A549 (cell line): ENCODE measurements around the gene SDSL. TPM values are rescaled to one million over a fixed set of nuclear protein-coding genes. Genes with fewer than 3 reads are reported as not detected.

ENCODE experiments used
- ATAC-seq, 2 experiments: fragments of 200-7000 bp in 1 of 2; fragments of >200 bp in 1 of 2; cut with Nextera tagmentation in 1 of 2; cut with Tn5 transposase in 1 of 2; 3 replicates each; pipeline versions ENCODE4 v1.8.0 to v1.9.1; 2018 to 2020; ENCODE audit warnings: mild to moderate bottlenecking in 1 of 2, moderate library complexity in 1 of 2
- CTCF ChIA-PET: fragments of 300-600 bp; sonication (Branson Sonifier 250); formaldehyde crosslinking; extraction: SDS; loops from one replicate; lab custom pipeline; 2021; ENCODE audit warnings: antibody characterized with exemption, inconsistent platforms; lab: Yijun Ruan, JAX
- POLR2A ChIA-PET: fragments of 350-600 bp; formaldehyde crosslinking; extraction: SDS; loops from one replicate; lab custom pipeline; 2021; ENCODE audit warnings: antibody characterized with exemption, inconsistent platforms; lab: Yijun Ruan, JAX
- DNase-seq, 2 experiments: peaks; one replicate each; pipeline versions ENCODE4 v3.0.0 to v3.0.0-alpha.2; 2011 to 2016; ENCODE audit warnings: low read depth in 1 of 2, low spot score in 1 of 2
- FAIRE-seq: peaks from 2 replicates; lab custom pipeline; 2011; peaks lifted over from hg19 to GRCh38; lab: Jason Lieb, UNC
- H3K27ac ChIP-seq, 2 experiments: fragments of >200 bp; sonication (Bioruptor Twin); formaldehyde crosslinking; 3 replicates each; pipeline ENCODE4 v1.5.1; 2016 to 2017
- H3K4me1 ChIP-seq: fragments of >200 bp; sonication (Bioruptor Twin); formaldehyde crosslinking; 3 replicates; pipeline ENCODE4 v1.6.1; 2016
- H3K4me2 ChIP-seq: fragments of >200 bp; sonication (Bioruptor Twin); formaldehyde crosslinking; 3 replicates; pipeline ENCODE4 v1.6.1; 2016
- H3K4me3 ChIP-seq: fragments of >200 bp; sonication (Bioruptor Twin); formaldehyde crosslinking; 3 replicates; pipeline ENCODE4 v1.5.1; 2016
- H3K9me3 ChIP-seq: fragments of >200 bp; sonication (Bioruptor Twin); formaldehyde crosslinking; 3 replicates; pipeline ENCODE4 v1.6.1; 2016
- CEBPB ChIP-seq, 2 experiments: fragments of >200 bp in 1 of 2; sonication (Bioruptor Twin) in 1 of 2; formaldehyde crosslinking in 1 of 2; IDR thresholded peaks; 2 replicates each; pipeline ENCODE4 v1.6.1; 2012 to 2016
- EP300 ChIP-seq, 2 experiments: fragments of >200 bp; sonication (Bioruptor Twin); formaldehyde crosslinking; IDR thresholded peaks; 2 replicates in 1 of 2; 3 replicates in 1 of 2; pipeline ENCODE4 v1.6.1; 2016 to 2017
- FOXS1 ChIP-seq: fragments of 250-450 bp; sonication (Bioruptor Pico); IDR thresholded peaks from 2 replicates; pipeline ENCODE4 v1.5.0; 2020; ENCODE audit warnings: mild to moderate bottlenecking, moderate library complexity
- HOXB13 ChIP-seq: fragments of 250-450 bp; sonication (Bioruptor Pico); IDR thresholded peaks from 2 replicates; pipeline ENCODE4 v1.5.0; 2020; ENCODE audit warnings: low read depth, mild to moderate bottlenecking, moderate library complexity
- KDM1A ChIP-seq: fragments of 200-600 bp; sonication (generic); IDR thresholded peaks from 2 replicates; pipeline ENCODE4 v1.6.1; 2016; ENCODE audit warnings: low read depth, mild to moderate bottlenecking
- KDM5A ChIP-seq: fragments of 200-600 bp; sonication (generic); IDR thresholded peaks from 2 replicates; pipeline ENCODE4 v1.6.1; 2016; ENCODE audit warnings: antibody characterized with exemption, mild to moderate bottlenecking
- MYC ChIP-seq: IDR thresholded peaks from 2 replicates; pipeline ENCODE4 v1.6.1; 2012; ENCODE audit warnings: mild to moderate bottlenecking, inconsistent platforms, low read length, improper control_type of control experiment, borderline replicate concordance
- NFE2L2 ChIP-seq: fragments of 150-350 bp; conservative IDR thresholded peaks from 2 replicates; pipeline ENCODE4 v1.6.1; 2014; ENCODE audit warnings: low read length
- NPAS2 ChIP-seq: fragments of 250-450 bp; sonication (Bioruptor Pico); IDR thresholded peaks from 2 replicates; pipeline ENCODE4 v1.8.0; 2022; ENCODE audit warnings: mild to moderate bottlenecking, moderate library complexity, borderline replicate concordance
- PHF8 ChIP-seq: fragments of 200-600 bp; sonication (generic); IDR thresholded peaks from 2 replicates; pipeline ENCODE4 v1.6.1; 2016; ENCODE audit warnings: low read depth, mild to moderate bottlenecking, antibody characterized with exemption, moderate library complexity, borderline replicate concordance
- POLR2AphosphoS2 ChIP-seq: conservative IDR thresholded peaks from 2 replicates; pipeline ENCODE4 v1.6.1; 2012; ENCODE audit warnings: low read length, improper control_type of control experiment, inconsistent platforms
- SREBF2 ChIP-seq: fragments of 450-650 bp; IDR thresholded peaks from 2 replicates; pipeline ENCODE4 v1.6.1; 2014; ENCODE audit warnings: mild to moderate bottlenecking, moderate library complexity
- TP53 ChIP-seq: fragments of 250-450 bp; sonication (Bioruptor Pico); IDR thresholded peaks from 2 replicates; pipeline ENCODE4 v1.5.0; 2021; ENCODE audit warnings: mild to moderate bottlenecking, moderate library complexity
- ZC3H11A ChIP-seq: fragments of 450-650 bp; IDR thresholded peaks from 2 replicates; pipeline ENCODE4 v1.6.1; 2014; ENCODE audit warnings: antibody characterized with exemption, mild to moderate bottlenecking
- ZNF302 ChIP-seq: fragments of 250-450 bp; sonication (Bioruptor Pico); IDR thresholded peaks from 2 replicates; pipeline ENCODE4 v1.9.0; 2021; ENCODE audit warnings: inconsistent platforms, mild to moderate bottlenecking, moderate library complexity
- WGBS: methylation state at CpG from one replicate; pipeline ENCODE4 v1.1.6; 2017; ENCODE audit errors: missing lambda C conversion rate; 5-methylcytosine and 5-hydroxymethylcytosine counted together
- polyA plus RNA-seq, 4 experiments: library from polyadenylated mRNA; depleted of rRNA in 3 of 4; stranded (reverse); fragments of >200 nt; fragmentation: RNase III in 1 of 4; extraction: RNeasy Plus Mini Kit Qiagen cat#74134 plus additional on column Dnase treatment in 1 of 4; gene quantifications; 2 replicates in 3 of 4; 3 replicates in 1 of 4; pipeline ENCODE4 v1.2.3, GENCODE V29; 2011 to 2017
- TF ChIP-seq, protein P1 (sequence below): fragments of 150-350 bp; IDR thresholded peaks from 2 replicates; pipeline ENCODE4 v1.6.1; 2014; ENCODE audit warnings: low read depth, mild to moderate bottlenecking, low read length
- TF ChIP-seq, protein P2 (sequence below): IDR thresholded peaks from 2 replicates; pipeline ENCODE4 v1.6.1; 2012
- TF ChIP-seq, protein P3 (sequence below): fragments of 450-650 bp; IDR thresholded peaks from 2 replicates; pipeline ENCODE4 v1.6.1; 2014; ENCODE audit warnings: antibody characterized with exemption

Gene SDSL
- polyA plus RNA-seq, 2 of the 4 experiments (the other 2 are of a cell fraction), result 21.0 to 26.7 TPM

DNA sequence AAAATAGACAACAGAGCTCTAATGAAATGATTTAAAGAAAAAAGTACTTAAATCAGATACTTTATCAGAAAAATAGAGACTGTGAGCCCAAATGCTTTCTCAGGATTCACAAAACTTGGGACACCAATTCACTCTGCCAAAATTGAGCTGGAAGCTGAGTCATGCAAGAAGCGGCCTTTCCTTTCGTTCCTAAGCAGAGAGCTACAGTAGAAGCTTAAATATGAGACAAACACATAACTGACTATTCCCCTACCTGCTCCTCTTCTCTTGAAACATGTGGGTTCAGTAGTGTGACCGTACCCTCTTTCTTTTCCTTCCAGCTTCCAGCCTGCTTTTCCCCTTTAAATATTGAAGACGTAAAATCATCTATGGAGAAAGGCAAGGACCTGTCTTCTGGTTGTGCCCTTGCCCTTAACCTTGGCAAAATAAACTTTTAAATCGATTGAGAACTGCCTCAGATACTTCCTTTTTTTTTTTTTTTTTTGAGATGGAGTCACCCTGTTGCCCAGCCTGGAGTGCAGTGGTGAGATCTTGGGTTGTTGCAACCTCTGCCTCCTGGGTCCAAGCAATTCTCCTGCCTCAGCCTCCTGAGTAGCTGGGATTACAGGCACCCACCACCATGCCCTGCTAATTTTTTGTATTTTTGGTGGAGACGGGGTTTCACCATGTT is 14.1 kb upstream of the SDSL start (continued):
- TF ChIP-seq, protein P1, sequence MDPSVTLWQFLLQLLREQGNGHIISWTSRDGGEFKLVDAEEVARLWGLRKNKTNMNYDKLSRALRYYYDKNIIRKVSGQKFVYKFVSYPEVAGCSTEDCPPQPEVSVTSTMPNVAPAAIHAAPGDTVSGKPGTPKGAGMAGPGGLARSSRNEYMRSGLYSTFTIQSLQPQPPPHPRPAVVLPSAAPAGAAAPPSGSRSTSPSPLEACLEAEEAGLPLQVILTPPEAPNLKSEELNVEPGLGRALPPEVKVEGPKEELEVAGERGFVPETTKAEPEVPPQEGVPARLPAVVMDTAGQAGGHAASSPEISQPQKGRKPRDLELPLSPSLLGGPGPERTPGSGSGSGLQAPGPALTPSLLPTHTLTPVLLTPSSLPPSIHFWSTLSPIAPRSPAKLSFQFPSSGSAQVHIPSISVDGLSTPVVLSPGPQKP, result no peak
- TF ChIP-seq SREBF2, result no peak
- TF ChIP-seq ZC3H11A, result no peak
- no peak for TF ChIP-seq KDM1A
- no peak for TF ChIP-seq ZNF302

DNA sequence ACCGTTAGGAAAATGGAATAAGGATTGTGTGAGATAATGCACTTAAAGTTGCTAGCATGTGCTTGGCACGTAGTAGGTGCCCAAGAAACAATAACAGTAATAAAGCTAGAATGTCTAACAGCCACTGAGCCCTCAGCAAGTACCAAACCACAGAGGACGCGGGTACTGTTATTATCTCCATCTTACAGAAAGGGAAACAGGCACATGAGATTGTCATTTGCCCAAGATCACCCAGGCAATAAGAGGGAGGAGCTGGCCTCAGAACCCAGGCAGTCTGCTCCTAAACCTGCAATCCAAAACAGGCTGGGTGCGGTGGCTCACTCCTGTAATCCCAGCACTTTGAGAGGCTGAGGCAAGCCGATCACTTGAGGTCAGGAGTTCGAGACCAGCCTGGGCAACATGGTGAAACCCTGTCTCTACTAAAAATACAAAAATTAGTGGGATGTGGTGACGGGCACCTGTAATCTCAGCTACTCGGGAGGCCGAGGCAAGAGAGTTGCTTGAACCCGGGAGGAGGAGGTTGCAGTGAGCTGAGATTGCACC is 13.4 kb upstream of the SDSL start:
- no peaks in the 10 kb centered on the region for H3K9me3 ChIP-seq
- H3K4me3 ChIP-seq, result no peak overlapping the region
- TF ChIP-seq NPAS2 (CRISPR knock-in tag), result no peak
- DNase-seq, result no peak
- WGBS, result 91% methylated on average over 11 of the region's 11 CpGs
- ChIA-PET CTCF (interaction anchor here (5.0 kb wide), 1 partner anchor 16 kb away, joined by 29 read pairs; no protein-coding TSS in a partner anchor), POLR2A (no interaction called here)
- no peak for FAIRE-seq
- peaks cover 16% of the 10 kb centered on the region for H3K4me1 ChIP-seq
- H3K27ac ChIP-seq, result peak overlapping the region in 1 of 2 experiments; percentile 74; a peak in 1 of 6 replicates
- ATAC-seq, result no peak
- no peak overlapping the region for H3K4me2 ChIP-seq

DNA sequence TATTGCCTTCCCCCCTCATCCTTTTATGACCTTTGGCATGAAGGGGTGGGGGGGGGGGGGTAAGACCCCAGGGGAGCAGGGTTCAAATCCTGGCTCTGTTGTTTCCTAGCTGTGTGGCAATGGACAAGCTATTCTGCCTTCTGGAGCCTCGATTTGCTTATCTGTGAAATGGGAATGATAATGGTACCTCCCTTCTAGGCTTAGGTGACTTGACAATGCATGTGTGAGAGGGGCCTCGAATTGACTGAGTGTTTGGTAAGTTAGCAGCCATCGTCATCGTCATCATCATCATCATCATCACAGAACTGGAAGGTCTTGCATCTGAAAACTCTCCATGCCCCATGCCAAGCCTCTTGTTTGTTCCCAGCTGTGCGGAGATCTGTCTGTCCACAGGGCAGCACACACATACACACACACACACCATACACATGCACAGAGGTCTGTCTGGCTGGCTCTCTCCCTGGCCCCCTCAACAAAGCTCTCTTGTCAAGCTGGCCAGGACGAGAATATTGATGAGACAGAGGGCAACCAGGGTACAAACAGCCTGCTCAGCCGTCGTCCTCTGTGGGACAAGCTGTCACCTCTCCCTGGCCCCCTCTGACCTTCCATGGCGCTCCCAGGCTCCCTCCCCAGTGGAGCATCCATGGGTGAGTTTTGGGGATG is 12.6 kb upstream of the SDSL start:
- FAIRE-seq, result no peak
- CTCF ChIA-PET, result interaction anchor here (5.0 kb wide), 1 partner anchor 15 kb away, joined by 29 read pairs; no protein-coding TSS in a partner anchor
- peak overlapping the region in 1 of 2 experiments; percentile 34; a peak in 1 of 6 replicates for H3K27ac ChIP-seq
- no peaks in the 10 kb centered on the region for H3K9me3 ChIP-seq
- no peak overlapping the region for H3K4me3 ChIP-seq
- POLR2A ChIA-PET, result no interaction called here
- peaks cover 13% of the 10 kb centered on the region; the same call in 2 of the 3 replicates for H3K4me1 ChIP-seq
- no peak overlapping the region for H3K4me2 ChIP-seq
- ATAC-seq, result no peak
- 61% methylated on average over 9 of the region's 9 CpGs for WGBS
- DNase-seq, result no peak
- TF ChIP-seq PHF8, result no peak

DNA sequence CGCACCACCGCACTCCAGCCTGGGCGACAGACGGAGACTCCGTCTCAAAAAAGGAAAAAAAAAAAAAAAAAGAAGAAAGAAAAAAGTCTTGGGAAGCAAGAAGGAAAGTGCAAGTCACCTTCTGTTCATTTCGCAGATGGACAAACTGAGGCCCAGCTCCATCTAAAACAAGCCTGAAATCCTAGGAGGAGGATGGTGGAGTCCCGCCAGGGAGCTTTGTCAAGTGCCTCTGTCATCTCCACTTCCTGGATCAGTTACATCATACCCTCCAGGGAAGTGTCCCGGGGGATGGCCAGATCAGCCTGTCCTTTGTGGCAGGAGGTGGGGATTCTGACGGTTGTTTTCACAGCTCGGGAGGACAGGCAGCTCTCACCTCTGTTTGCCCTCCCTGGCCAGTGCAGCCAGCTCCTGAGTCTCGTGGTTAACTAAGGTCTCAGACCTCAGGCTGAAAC is 8.7 kb upstream of the SDSL start:
- H3K27ac ChIP-seq, result peak overlapping the region; percentile 63 to 87; a peak in 4 of 6 replicates
- peak overlapping the region; percentile 0; the same call in 1 of the 3 replicates for H3K4me2 ChIP-seq
- H3K4me3 ChIP-seq, result no peak overlapping the region
- ATAC-seq (0 out of 6 replicates have a peak, but pooled peaks of 1 of the 2 experiments have one; percentile 5), DNase-seq (peak; percentile 64 to 71), FAIRE-seq (no peak)
- H3K9me3 ChIP-seq, result no peaks in the 10 kb centered on the region
- no peak for TF ChIP-seq EP300 (IDR thresholded peaks at IDR 0.05)
- TF ChIP-seq KDM1A, result peak; percentile 68; the same call in 1 of the 2 replicates
- no peak for TF ChIP-seq TP53 (CRISPR knock-in tag)
- no peak for TF ChIP-seq FOXS1 (CRISPR knock-in tag)
- TF ChIP-seq, protein P2, sequence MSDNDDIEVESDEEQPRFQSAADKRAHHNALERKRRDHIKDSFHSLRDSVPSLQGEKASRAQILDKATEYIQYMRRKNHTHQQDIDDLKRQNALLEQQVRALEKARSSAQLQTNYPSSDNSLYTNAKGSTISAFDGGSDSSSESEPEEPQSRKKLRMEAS, result no peak
- TF ChIP-seq MYC, result no peak
- TF ChIP-seq, protein P3, sequence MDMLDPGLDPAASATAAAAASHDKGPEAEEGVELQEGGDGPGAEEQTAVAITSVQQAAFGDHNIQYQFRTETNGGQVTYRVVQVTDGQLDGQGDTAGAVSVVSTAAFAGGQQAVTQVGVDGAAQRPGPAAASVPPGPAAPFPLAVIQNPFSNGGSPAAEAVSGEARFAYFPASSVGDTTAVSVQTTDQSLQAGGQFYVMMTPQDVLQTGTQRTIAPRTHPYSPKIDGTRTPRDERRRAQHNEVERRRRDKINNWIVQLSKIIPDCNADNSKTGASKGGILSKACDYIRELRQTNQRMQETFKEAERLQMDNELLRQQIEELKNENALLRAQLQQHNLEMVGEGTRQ, result no peak
- TF ChIP-seq NFE2L2, result peak; percentile 49; the same call in 1 of the 2 replicates
- TF ChIP-seq POLR2AphosphoS2, result no peak
- TF ChIP-seq KDM5A, result no peak
- TF ChIP-seq HOXB13, result no peak
- peak in 1 of 2 experiments; percentile 16; a peak in 1 of 4 replicates for TF ChIP-seq CEBPB (IDR thresholded peaks at IDR 0.05)
- WGBS, result 59% methylated on average over 11 of the region's 11 CpGs
- peaks cover 36% of the 10 kb centered on the region for H3K4me1 ChIP-seq
- ChIA-PET POLR2A (interaction anchor here (1.6 kb wide), 1 partner anchor 9 kb away, joined by 7 read pairs; the partner anchor contains the start of gene SDSL), CTCF (interaction anchor here (0.7 to 5.0 kb wide), 4 partner anchors 9 to 499 kb away, joined by 3 to 29 read pairs (median 4); partner anchors contain the start of gene SDSL)
